ENCODE results near the gene RIPPLY2.

The RIPPLY2 gene

DNA sequence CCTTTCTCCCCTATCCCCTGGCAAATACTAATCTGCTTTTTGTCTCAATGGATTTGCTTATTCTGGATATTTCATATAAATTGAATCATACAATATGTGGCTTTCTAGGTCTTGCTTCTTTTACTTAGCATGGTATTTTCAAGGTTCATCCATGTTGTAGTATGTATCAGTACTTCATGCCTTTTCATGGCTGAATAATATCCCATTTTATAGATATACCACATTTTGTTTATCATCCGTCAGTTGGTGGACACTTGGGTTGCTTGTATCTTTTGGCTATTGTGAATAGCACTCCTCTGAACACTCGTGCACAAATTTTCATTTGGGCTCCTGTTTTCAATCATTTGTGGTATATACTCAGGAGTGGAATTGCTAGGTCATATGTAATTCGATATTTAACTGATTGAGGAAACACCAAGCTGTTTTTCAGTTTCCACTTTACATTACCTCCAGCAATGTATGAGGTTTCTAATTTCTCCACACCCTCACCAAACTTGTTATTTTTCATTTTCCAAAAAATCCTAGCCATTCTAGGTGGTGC lies 30.5 kb upstream of the RIPPLY2 start:
- TF ChIP-seq, protein P1, sequence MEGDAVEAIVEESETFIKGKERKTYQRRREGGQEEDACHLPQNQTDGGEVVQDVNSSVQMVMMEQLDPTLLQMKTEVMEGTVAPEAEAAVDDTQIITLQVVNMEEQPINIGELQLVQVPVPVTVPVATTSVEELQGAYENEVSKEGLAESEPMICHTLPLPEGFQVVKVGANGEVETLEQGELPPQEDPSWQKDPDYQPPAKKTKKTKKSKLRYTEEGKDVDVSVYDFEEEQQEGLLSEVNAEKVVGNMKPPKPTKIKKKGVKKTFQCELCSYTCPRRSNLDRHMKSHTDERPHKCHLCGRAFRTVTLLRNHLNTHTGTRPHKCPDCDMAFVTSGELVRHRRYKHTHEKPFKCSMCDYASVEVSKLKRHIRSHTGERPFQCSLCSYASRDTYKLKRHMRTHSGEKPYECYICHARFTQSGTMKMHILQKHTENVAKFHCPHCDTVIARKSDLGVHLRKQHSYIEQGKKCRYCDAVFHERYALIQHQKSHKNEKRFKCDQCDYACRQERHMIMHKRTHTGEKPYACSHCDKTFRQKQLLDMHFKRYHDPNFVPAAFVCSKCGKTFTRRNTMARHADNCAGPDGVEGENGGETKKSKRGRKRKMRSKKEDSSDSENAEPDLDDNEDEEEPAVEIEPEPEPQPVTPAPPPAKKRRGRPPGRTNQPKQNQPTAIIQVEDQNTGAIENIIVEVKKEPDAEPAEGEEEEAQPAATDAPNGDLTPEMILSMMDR (IDR thresholded peaks at IDR 0.05; ENCODE audit: low read depth, low read length, missing control alignments) = no peak
- DNase-seq (ENCODE audit: extremely low read depth, low read depth) = no peak
- H3K4me3 ChIP-seq (replicated peaks; ENCODE audit: low read depth, low read length) = no peak overlapping the region

DNA sequence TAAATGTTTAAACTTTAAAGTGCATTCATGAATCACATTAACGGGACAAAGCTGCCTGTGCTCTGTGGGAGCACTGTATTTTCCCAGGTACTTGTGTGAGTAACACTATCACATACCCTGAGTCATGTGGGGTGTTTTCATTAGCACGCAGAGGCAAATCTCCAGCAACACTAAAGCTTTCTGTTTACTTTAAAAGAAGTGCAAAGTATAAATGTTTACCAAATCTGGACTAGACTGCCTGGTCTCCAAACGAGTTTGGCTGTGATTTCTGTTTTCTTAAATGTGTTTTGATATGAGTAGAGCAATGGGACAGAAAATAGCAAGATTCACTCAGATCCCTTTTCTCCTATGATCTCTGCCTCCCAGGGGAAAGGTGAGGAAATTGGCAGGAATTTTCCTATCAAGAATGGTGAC lies 28.8 kb upstream of the RIPPLY2 start:
- TF ChIP-seq, protein P1 (IDR thresholded peaks at IDR 0.05; ENCODE audit: low read depth, low read length, missing control alignments) = no peak
- no peak for DNase-seq (ENCODE audit: extremely low read depth, low read depth)
- H3K4me3 ChIP-seq (replicated peaks; ENCODE audit: low read depth, low read length) = no peak overlapping the region

DNA sequence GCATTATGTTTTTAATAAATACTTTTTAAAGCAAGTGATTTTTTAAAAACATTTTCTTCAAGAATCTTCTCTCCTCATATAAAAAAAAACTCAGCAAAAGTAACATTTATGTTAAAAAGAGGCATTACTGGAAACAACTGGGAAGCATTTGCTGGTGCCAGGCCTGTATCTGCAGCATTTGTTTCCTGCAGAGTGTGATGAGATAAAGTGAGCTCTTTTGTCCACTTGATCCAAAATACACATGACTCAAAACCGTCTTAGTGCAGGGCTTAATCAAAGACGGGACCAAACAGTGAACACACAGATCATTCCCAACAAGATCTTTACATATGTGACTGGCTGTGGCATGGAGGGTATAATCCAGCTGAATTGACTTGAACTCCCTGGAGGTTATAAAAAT lies 28.3 kb upstream of the RIPPLY2 start:
- TF ChIP-seq, protein P1 (IDR thresholded peaks at IDR 0.05; ENCODE audit: low read depth, low read length, missing control alignments) = no peak
- H3K4me3 ChIP-seq (replicated peaks; ENCODE audit: low read depth, low read length) = no peak overlapping the region
- DNase-seq (ENCODE audit: extremely low read depth, low read depth) = no peak

DNA sequence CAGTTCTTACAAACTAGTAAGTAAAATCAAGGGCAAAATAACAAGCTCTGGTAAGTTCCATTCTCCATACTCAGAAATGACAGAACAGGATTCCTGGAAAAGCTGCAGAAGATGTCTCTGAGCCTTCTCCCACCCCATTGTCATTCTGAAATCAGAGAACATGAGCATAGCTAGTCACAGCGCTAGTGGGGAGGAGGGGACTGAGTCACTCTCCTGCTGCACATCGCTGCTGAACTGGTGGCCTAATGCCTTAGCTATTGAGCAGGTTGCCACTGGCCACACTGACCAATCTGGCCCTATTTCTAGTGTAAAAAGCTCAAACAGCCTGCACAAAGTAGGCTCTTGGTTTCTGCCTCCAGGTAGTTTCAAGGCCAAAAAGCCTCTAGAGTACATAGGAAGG lies 26.1 kb upstream of the RIPPLY2 start:
- TF ChIP-seq, protein P1 (IDR thresholded peaks at IDR 0.05; ENCODE audit: low read depth, low read length, missing control alignments) = no peak
- no peak for DNase-seq (ENCODE audit: extremely low read depth, low read depth)
- H3K4me3 ChIP-seq (replicated peaks; ENCODE audit: low read depth, low read length) = no peak overlapping the region

DNA sequence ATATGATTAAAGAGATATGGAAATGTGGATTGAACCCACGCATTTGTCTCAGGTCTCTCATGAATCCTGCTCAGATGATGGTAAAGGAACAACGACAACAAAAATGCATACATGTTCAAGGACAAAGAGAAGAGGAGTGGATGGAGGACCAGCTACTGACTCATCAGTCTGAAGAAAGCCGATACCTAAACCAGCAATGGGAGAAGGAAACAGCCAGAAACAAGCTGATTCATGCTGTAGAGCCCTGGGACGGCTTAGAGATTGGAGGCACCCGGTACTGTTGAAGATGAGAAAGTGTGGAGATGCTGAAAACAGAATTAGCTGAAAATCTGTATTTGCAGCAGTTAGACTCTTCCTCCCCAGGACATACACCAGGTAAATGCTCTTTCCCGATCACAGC lies 14.4 kb upstream of the RIPPLY2 start:
- DNase-seq (ENCODE audit: extremely low read depth, low read depth) = no peak
- TF ChIP-seq, protein P1 (IDR thresholded peaks at IDR 0.05; ENCODE audit: low read depth, low read length, missing control alignments) = no peak
- no peak overlapping the region for H3K4me3 ChIP-seq (replicated peaks; ENCODE audit: low read depth, low read length)

DNA sequence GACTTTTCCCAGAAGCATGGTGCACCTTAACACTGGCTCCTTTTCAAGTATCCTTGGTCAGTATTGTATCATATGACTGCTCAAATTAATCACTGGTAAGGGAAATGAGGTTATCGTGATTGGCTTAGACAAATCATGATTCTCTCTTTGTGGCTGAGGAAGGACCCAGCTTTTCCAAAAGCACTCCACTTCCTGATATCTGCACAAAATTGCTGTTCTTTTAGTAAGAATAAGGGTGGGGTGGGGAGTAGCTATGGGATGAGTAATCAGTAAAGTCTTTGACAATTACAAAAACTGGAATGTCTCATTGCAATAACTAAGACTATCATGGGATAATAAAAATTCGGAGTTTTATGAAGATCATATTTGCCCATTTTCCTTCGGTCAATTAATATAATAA lies 9.0 kb upstream of the RIPPLY2 start:
- H3K4me3 ChIP-seq (replicated peaks; ENCODE audit: low read depth, low read length) = no peak overlapping the region
- DNase-seq (ENCODE audit: extremely low read depth, low read depth) = no peak
- TF ChIP-seq, protein P1 (IDR thresholded peaks at IDR 0.05; ENCODE audit: low read depth, low read length, missing control alignments) = no peak

DNA sequence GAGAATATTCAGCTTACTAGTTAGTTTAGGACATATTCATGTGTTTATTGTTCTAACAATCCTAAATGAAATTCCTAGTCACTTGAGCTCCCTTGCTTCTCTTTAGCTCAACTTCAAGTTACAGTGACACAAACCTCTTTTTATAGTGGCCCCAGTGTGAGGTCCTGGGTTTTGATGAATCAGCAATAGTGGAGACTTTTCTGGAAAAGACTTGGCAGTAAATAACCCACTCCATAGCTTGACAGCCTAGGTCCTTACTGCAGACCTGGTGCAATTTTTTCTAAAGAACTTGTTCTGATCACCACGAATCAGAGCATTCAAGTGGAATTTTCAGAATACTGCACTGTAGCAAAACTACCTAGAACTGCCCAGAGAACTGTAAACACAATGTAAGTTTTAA lies 6.9 kb upstream of the RIPPLY2 start:
- DNase-seq (ENCODE audit: extremely low read depth, low read depth) = no peak
- TF ChIP-seq, protein P1 (IDR thresholded peaks at IDR 0.05; ENCODE audit: low read depth, low read length, missing control alignments) = no peak
- no peak overlapping the region for H3K4me3 ChIP-seq (replicated peaks; ENCODE audit: low read depth, low read length)

All from HFF-Myc (cell line).